ENCODE results near the gene PKP1. TPM values are rescaled to one million over a fixed set of nuclear protein-coding genes. Genes with fewer than 3 reads are reported as not detected.
A peak's percentile ranks its signal among the peaks of the same experiment; 100 is the strongest.

PKP1 gene
- total RNA-seq, 1 donor from 2014 or later: not detected

GRCh38 chr1:201324306-201324705 lies 41.0 kb downstream of the PKP1 start:
- intact Hi-C loops (cut with DNase I): no loop called here
- Histone ChIP-seq H3K4me3 (no peak overlapping the region), H3K36me3 (no peaks in the 10 kb centered on the region), H3K27ac (no peak overlapping the region), H3K9me3 (no peaks in the 10 kb centered on the region), H3K4me1 (no peaks in the 10 kb centered on the region), H3K27me3 (no peaks in the 10 kb centered on the region)
- DNase-seq (ENCODE audit: low spot score in 2 of 2): peak in 1 of 2 donors; percentile 21
- no peak for TF ChIP-seq CTCF (IDR thresholded peaks at IDR 0.05)

- TF ChIP-seq CTCF (IDR thresholded peaks at IDR 0.05): no peak
- DNase-seq (ENCODE audit: low spot score in 2 of 2): no peak
- no peaks in the 10 kb centered on the region for H3K4me1 ChIP-seq
- no peaks in the 10 kb centered on the region for H3K27me3 ChIP-seq
- no peak overlapping the region for H3K4me3 ChIP-seq
- H3K36me3 ChIP-seq: no peaks in the 10 kb centered on the region
- H3K9me3 ChIP-seq: no peaks in the 10 kb centered on the region
- H3K27ac ChIP-seq: no peak overlapping the region
- intact Hi-C loops (cut with DNase I): no loop called here
These were observed 41.7 kb downstream of the PKP1 start for GRCh38 chr1:201324821-201325677.

GRCh38 chr1:201325678-201326060 lies 42.4 kb downstream of the PKP1 start:
- Histone ChIP-seq H3K4me3 (no peak overlapping the region), H3K27ac (no peak overlapping the region), H3K9me3 (no peaks in the 10 kb centered on the region), H3K27me3 (no peaks in the 10 kb centered on the region), H3K36me3 (no peaks in the 10 kb centered on the region), H3K4me1 (no peaks in the 10 kb centered on the region)
- no peak for DNase-seq (ENCODE audit: low spot score in 2 of 2)
- no peak for TF ChIP-seq CTCF (IDR thresholded peaks at IDR 0.05)
- intact Hi-C loops (cut with DNase I): no loop called here

- Histone ChIP-seq H3K4me1 (no peaks in the 10 kb centered on the region), H3K4me3 (no peak overlapping the region), H3K36me3 (no peaks in the 10 kb centered on the region), H3K27me3 (no peaks in the 10 kb centered on the region), H3K9me3 (no peaks in the 10 kb centered on the region), H3K27ac (no peak overlapping the region)
- intact Hi-C loops (cut with DNase I): no loop called here
- peak in 1 of 2 donors; percentile 18 for DNase-seq (ENCODE audit: low spot score in 2 of 2)
- no peak for TF ChIP-seq CTCF (IDR thresholded peaks at IDR 0.05)
These were observed 43.4 kb downstream of the PKP1 start for GRCh38 chr1:201326710-201327109.

- H3K9me3 ChIP-seq: no peaks in the 10 kb centered on the region
- intact Hi-C loops (cut with DNase I): no loop called here
- DNase-seq (ENCODE audit: low spot score in 2 of 2): peak in 1 of 2 donors; percentile 51
- H3K4me1 ChIP-seq: no peaks in the 10 kb centered on the region
- H3K4me3 ChIP-seq: no peak overlapping the region
- no peaks in the 10 kb centered on the region for H3K27me3 ChIP-seq
- H3K27ac ChIP-seq: no peak overlapping the region
- H3K36me3 ChIP-seq: no peaks in the 10 kb centered on the region
- no peak for TF ChIP-seq CTCF (IDR thresholded peaks at IDR 0.05)
These were observed 44.5 kb downstream of the PKP1 start for GRCh38 chr1:201327687-201328240.
